ENCODE results near the gene PTPRA. TPM values are rescaled to one million over a fixed set of nuclear protein-coding genes. Genes with fewer than 3 reads are reported as not detected.
A peak's percentile ranks its signal among the peaks of the same experiment; 100 is the strongest.
"Not testable (repeated sequence)": the region's sequence is repeated elsewhere in the genome, so short reads cannot be mapped to it uniquely, and the experiment has no call there.

PTPRA gene
- total RNA-seq, 1 donor: 45.0 TPM

- no peak for DNase-seq (ENCODE audit: low read depth in 2 of 3, low spot score in 2 of 3)
Measured at GRCh38 chr20:3040086-3040485, 166.8 kb downstream of the PTPRA start.

GRCh38 chr20:3041854-3042409 lies 168.7 kb downstream of the PTPRA start:
- no peak for DNase-seq (ENCODE audit: low read depth in 2 of 3, low spot score in 2 of 3)

GRCh38 chr20:3042625-3043024 lies 169.3 kb downstream of the PTPRA start:
- no peak for DNase-seq (ENCODE audit: low read depth in 2 of 3, low spot score in 2 of 3)

- no peak for DNase-seq (ENCODE audit: low read depth in 2 of 3, low spot score in 2 of 3)
Measured at GRCh38 chr20:3043322-3043721, 170.0 kb downstream of the PTPRA start, which contains the start of gene GNRH2. GNRH2 (plus strand) TSS chr20:3043622; CDS start chr20:3044415, 793 bp downstream.

GRCh38 chr20:3044336-3044965 lies 171.2 kb downstream of the PTPRA start:
- DNase-seq (ENCODE audit: low read depth in 2 of 3, low spot score in 2 of 3): no peak

- peak in 2 of 3 donors; percentile 66 to 79 for DNase-seq (ENCODE audit: low read depth in 2 of 3, low spot score in 2 of 3)
Measured at GRCh38 chr20:3045042-3045815, 171.9 kb downstream of the PTPRA start.

- peak; percentile 58 to 85 (median 80) for DNase-seq (ENCODE audit: low read depth in 2 of 3, low spot score in 2 of 3)
Measured at GRCh38 chr20:3045816-3046676, 172.8 kb downstream of the PTPRA start, which contains the start of gene MRPS26. MRPS26 (plus strand) TSS chr20:3046052; CDS start chr20:3046069, 17 bp downstream.

- DNase-seq (ENCODE audit: low read depth in 2 of 3, low spot score in 2 of 3): no peak
Measured at GRCh38 chr20:3046677-3047462, 173.6 kb downstream of the PTPRA start.

GRCh38 chr20:3047486-3048419 lies 174.5 kb downstream of the PTPRA start:
- DNase-seq (ENCODE audit: low read depth in 2 of 3, low spot score in 2 of 3): peak in 1 of 3 donors; percentile 48

GRCh38 chr20:3051385-3052019 lies 178.2 kb downstream of the PTPRA start:
- DNase-seq (ENCODE audit: low read depth in 2 of 3, low spot score in 2 of 3): peak in 1 of 3 donors; percentile 33

- no peak for DNase-seq (ENCODE audit: low read depth in 2 of 3, low spot score in 2 of 3)
Measured at GRCh38 chr20:3059489-3059888, 186.2 kb downstream of the PTPRA start.

GRCh38 chr20:3064119-3064518 lies 190.8 kb downstream of the PTPRA start:
- not testable (repeated sequence) for DNase-seq (ENCODE audit: low read depth in 2 of 3, low spot score in 2 of 3)

GRCh38 chr20:3067139-3068014 lies 194.1 kb downstream of the PTPRA start:
- DNase-seq (ENCODE audit: low read depth in 2 of 3, low spot score in 2 of 3): no peak

- no peak for DNase-seq (ENCODE audit: low read depth in 2 of 3, low spot score in 2 of 3)
Measured at GRCh38 chr20:3068075-3068474, 194.8 kb downstream of the PTPRA start.

GRCh38 chr20:3068986-3069900 lies 196.0 kb downstream of the PTPRA start:
- DNase-seq (ENCODE audit: low read depth in 2 of 3, low spot score in 2 of 3): peak in 1 of 3 donors; percentile 68

GRCh38 chr20:3070725-3071124 lies 197.4 kb downstream of the PTPRA start:
- DNase-seq (ENCODE audit: low read depth in 2 of 3, low spot score in 2 of 3): no peak
